Coronary artery (tissue), 2 donors: ENCODE measurements around the gene TBC1D5.

Experiments used
- DNase-seq: peaks from one replicate; pipeline ENCODE4 v3.0.0-alpha.2; 2017; ENCODE audit warnings: low spot score
- H3K27ac ChIP-seq, 2 donors: fragments of 200-600 bp; sonication (generic); one replicate each; pipeline ENCODE4 v1.5.1; 2016 to 2019
- H3K4me3 ChIP-seq: fragments of 200-600 bp; sonication (generic); 2 replicates; pipeline ENCODE4 v1.5.1; 2016; ENCODE audit warnings: mild to moderate bottlenecking, moderate library complexity
- CTCF ChIP-seq: fragments of 200-600 bp; sonication (generic); IDR thresholded peaks from one replicate; pipeline ENCODE4 v1.5.1; 2019; ENCODE audit warnings: antibody characterized with exemption

The TBC1D5 gene

DNA sequence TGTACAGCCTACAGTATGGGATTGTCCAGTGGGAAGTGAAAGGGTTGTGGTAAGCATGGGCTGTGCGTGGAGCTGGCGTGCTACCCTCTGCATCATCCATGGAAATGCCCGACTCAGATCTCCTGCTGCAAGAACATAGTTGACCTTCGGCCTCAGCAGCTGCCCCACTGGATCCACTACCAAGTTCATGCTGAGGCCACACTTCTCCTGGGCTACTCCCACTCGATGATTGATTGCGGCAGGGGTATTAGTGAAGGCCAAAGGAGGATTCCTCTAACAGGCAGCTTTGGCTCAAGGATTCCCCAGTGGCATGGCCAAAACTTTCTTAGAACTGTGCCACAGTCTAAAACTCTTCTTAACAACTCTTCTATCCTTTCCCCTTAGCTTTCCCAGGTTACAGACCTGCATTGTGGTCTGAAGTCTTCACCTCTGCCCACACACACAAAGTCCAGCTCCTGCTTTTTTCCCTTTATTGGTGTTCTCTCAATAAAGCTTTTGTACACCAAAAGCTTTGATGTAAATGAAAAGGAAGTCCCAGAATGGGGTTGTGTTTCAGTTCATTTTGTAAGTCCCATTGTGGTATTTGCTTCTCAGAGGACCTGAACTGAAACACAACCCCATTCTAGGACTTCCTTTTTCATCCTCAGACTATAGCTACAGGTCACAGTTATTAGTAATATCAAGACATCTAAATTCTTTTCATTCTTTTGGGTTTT is 4.9 kb upstream of the TBC1D5 start:
- no peak for TF ChIP-seq CTCF
- no peak for DNase-seq
- H3K4me3 ChIP-seq = no peak overlapping the region
- no peak overlapping the region for H3K27ac ChIP-seq

GRCh38 chr3:17745894-17746293 is 3.5 kb upstream of the TBC1D5 start:
- no peak for DNase-seq
- no peak for TF ChIP-seq CTCF
- Histone ChIP-seq H3K4me3 (no peak overlapping the region), H3K27ac (no peak overlapping the region)

DNA sequence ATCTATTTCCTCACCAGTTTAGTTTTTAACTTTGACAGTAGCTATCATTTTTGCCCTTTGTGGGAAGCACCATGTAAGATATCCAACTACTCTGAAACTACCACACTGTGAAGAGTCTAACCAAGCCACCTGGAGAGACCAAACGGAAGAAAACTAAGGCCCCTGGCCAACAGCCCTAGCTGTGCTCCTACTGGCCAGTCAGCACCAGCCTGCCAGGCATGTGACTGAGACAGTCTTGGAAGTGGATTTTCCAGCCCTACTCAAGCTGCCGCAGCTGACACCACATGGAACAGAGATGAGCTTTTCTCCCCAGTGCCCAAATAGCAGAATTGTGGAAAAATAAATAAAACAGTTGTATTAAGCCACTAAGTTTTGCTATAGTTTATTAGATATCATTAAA is 2.9 kb upstream of the TBC1D5 start:
- H3K27ac ChIP-seq = no peak overlapping the region
- TF ChIP-seq CTCF = no peak
- DNase-seq = no peak
- H3K4me3 ChIP-seq = no peak overlapping the region

- Histone ChIP-seq H3K4me3 (no peak overlapping the region), H3K27ac (no peak overlapping the region)
- DNase-seq = no peak
- TF ChIP-seq CTCF = no peak
Measured at GRCh38 chr3:17744693-17745092, 2.3 kb upstream of the TBC1D5 start.

DNA sequence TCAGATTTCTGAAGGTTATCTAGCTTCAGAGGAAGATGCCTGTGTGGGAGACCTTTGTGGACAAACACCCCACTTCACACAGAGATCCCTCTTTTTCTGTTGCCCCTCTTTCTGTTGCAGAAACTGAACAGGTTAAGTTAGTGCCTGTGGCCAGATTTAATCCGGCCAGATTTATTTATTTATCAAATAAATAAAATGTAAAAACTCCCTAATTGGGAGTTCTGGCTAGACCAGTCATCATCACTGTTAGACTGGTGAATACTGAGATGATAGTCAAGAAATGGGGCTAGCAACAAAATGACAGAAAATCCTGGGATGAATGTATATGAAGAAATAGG is 1.2 kb upstream of the TBC1D5 start:
- peak overlapping the region; percentile 95 for H3K4me3 ChIP-seq
- no peak for DNase-seq
- H3K27ac ChIP-seq = peak overlapping the region; percentile 93 to 99
- no peak for TF ChIP-seq CTCF

GRCh38 chr3:17742880-17743657 is 638 bp upstream of the TBC1D5 start:
- DNase-seq = no peak
- peak overlapping the region; percentile 95 for H3K4me3 ChIP-seq
- TF ChIP-seq CTCF = no peak
- peak overlapping the region; percentile 93 to 99 for H3K27ac ChIP-seq

DNA sequence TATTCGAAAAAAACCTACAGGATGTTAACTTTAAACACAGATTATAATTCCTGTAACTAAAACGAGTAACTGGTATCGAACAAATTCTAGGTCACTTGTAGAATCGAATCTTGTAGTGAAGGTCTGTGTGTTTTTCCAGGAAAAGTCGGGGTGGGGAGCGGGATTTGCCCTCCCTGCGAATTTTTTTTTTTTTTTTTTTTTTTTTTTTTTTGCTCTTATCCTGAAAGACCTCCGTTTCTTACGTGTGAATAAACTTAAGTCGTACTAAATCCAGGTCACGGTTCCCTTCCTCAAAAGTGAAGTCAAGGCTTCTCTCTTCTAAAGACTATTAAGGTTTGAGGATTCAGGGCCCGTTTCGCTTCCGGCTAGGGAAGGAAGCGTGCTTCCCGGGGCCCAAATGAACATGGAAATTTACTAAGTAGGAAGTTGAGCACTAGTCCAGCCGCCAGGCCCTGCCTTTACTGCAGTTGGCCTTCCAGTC is 770 bp downstream of the TBC1D5 start:
- H3K4me3 ChIP-seq = peak overlapping the region; percentile 95
- no peak for DNase-seq
- peak overlapping the region; percentile 93 to 99 for H3K27ac ChIP-seq
- TF ChIP-seq CTCF = no peak
